WTC11 (cell line): ENCODE data around the gene AK8. TPM values are rescaled to one million over a fixed set of nuclear protein-coding genes. Genes with fewer than 3 reads are reported as not detected.

Experiments
- ATAC-seq: fragments of 200-7000 bp; cut with Tn5 transposase; 2 replicates; pipeline ENCODE4 v1.10.0; 2021; ENCODE audit warnings: mild to moderate bottlenecking, moderate library complexity
- CTCF ChIA-PET: fragments of 300-600 bp; sonication (Branson Sonifier 250); formaldehyde crosslinking; loops from one replicate; lab custom pipeline; 2021; ENCODE audit warnings: antibody characterized with exemption; lab: Charles Lee
- POLR2A ChIA-PET: fragments of 350-600 bp; sonication (Branson Sonifier 250); formaldehyde crosslinking; loops from one replicate; lab custom pipeline; 2021; ENCODE audit warnings: antibody characterized with exemption; lab: Charles Lee
- DNase-seq: peaks from one replicate; pipeline ENCODE4 v3.0.0; 2021; ENCODE audit warnings: low spot score
- H3K27ac Mint-ChIP-seq: 2 replicates; pipeline ENCODE4 v1.8.0; 2021; ENCODE audit warnings: mixed read lengths
- H3K27me3 Mint-ChIP-seq: 2 replicates; pipeline ENCODE4 v1.8.0; 2021; ENCODE audit warnings: low read depth, mild to moderate bottlenecking, moderate library complexity, mixed read lengths
- H3K36me3 Mint-ChIP-seq: 2 replicates; pipeline ENCODE4 v1.8.0; 2021; ENCODE audit warnings: mixed read lengths
- H3K4me1 Mint-ChIP-seq: 2 replicates; pipeline ENCODE4 v1.8.0; 2022; ENCODE audit warnings: mixed read lengths
- H3K4me3 Mint-ChIP-seq: 2 replicates; pipeline ENCODE4 v1.8.0; 2021; ENCODE audit warnings: mild to moderate bottlenecking, moderate library complexity, mixed read lengths
- H3K9me3 Mint-ChIP-seq: 2 replicates; pipeline ENCODE4 v1.8.0; 2021; ENCODE audit warnings: mixed read lengths
- ELF4 ChIP-seq: sonication (generic); formaldehyde crosslinking; IDR thresholded peaks from 2 replicates; pipeline ENCODE4 v1.8.1; 2022; ENCODE audit warnings: low read depth, mild to moderate bottlenecking, moderate library complexity, missing genetic modification reagents
- FOXK1 ChIP-seq: sonication (generic); formaldehyde crosslinking; IDR thresholded peaks from 2 replicates; pipeline ENCODE4 v1.8.0; 2022; ENCODE audit warnings: mild to moderate bottlenecking, moderate library complexity, missing genetic modification reagents
- FOXP1 ChIP-seq: sonication (generic); formaldehyde crosslinking; IDR thresholded peaks from 2 replicates; pipeline ENCODE4 v1.8.0; 2022; ENCODE audit warnings: missing genetic modification reagents, mild to moderate bottlenecking, moderate library complexity, borderline replicate concordance
- NR1H2 ChIP-seq: sonication (generic); formaldehyde crosslinking; IDR thresholded peaks from 2 replicates; pipeline ENCODE4 v1.9.0; 2021; ENCODE audit warnings: mild to moderate bottlenecking, moderate library complexity, missing genetic modification reagents
- NR3C1 ChIP-seq: sonication (generic); formaldehyde crosslinking; conservative IDR thresholded peaks from 2 replicates; pipeline ENCODE4 v1.8.1; 2023; ENCODE audit warnings: low read depth, mild to moderate bottlenecking, missing genetic modification reagents
- PREB ChIP-seq: sonication (generic); formaldehyde crosslinking; IDR thresholded peaks from 2 replicates; pipeline ENCODE4 v1.8.1; 2022; ENCODE audit warnings: mild to moderate bottlenecking, missing genetic modification reagents, moderate library complexity, borderline replicate concordance
- PRRX2 ChIP-seq: fragments of 250-450 bp; sonication (Bioruptor Pico); IDR thresholded peaks from 2 replicates; pipeline ENCODE4 v1.8.0; 2021; ENCODE audit warnings: mild to moderate bottlenecking
- SMAD3 ChIP-seq: sonication (generic); formaldehyde crosslinking; IDR thresholded peaks from 2 replicates; pipeline ENCODE4 v1.8.0; 2022; ENCODE audit warnings: missing genetic modification reagents, mild to moderate bottlenecking, borderline replicate concordance
- TEAD4 ChIP-seq: sonication (generic); formaldehyde crosslinking; IDR thresholded peaks from 2 replicates; pipeline ENCODE4 v1.8.0; 2022; ENCODE audit warnings: mild to moderate bottlenecking, missing genetic modification reagents
- USF2 ChIP-seq: sonication (generic); formaldehyde crosslinking; IDR thresholded peaks from 2 replicates; pipeline ENCODE4 v1.8.1; 2023; ENCODE audit warnings: mild to moderate bottlenecking, missing genetic modification reagents, moderate library complexity
- ZBTB43 ChIP-seq: sonication (generic); formaldehyde crosslinking; IDR thresholded peaks from 2 replicates; pipeline ENCODE4 v1.8.1; 2023; ENCODE audit warnings: mild to moderate bottlenecking, missing genetic modification reagents
- ZNF396 ChIP-seq: fragments of 250-450 bp; sonication (Bioruptor Pico); IDR thresholded peaks from 2 replicates; pipeline ENCODE4 v1.8.0; 2021; ENCODE audit warnings: mild to moderate bottlenecking, moderate library complexity, borderline replicate concordance
- ZNF423 ChIP-seq: fragments of 250-450 bp; sonication (Bioruptor Pico); IDR thresholded peaks from 2 replicates; pipeline ENCODE4 v2.1.2; 2022; ENCODE audit warnings: mild to moderate bottlenecking, moderate library complexity
- ZNF671 ChIP-seq: fragments of 250-450 bp; sonication (Bioruptor Pico); IDR thresholded peaks from 2 replicates; pipeline ENCODE4 v1.8.0; 2021; ENCODE audit warnings: mild to moderate bottlenecking
- total RNA-seq: library from RNA; stranded (reverse); gene quantifications from 3 replicates; pipeline ENCODE4 v1.2.3, GENCODE V29; 2021
- TF ChIP-seq, protein P1 (sequence below): sonication (generic); formaldehyde crosslinking; conservative IDR thresholded peaks from 2 replicates; pipeline ENCODE4 v1.8.1; 2023; ENCODE audit warnings: mild to moderate bottlenecking, low read depth, missing genetic modification reagents, moderate library complexity
- TF ChIP-seq, protein P2 (sequence below): sonication (generic); formaldehyde crosslinking; IDR thresholded peaks from 2 replicates; pipeline ENCODE4 v1.8.0; 2023; ENCODE audit warnings: missing genetic modification reagents, mild to moderate bottlenecking, borderline replicate concordance
- TF ChIP-seq, protein P3 (sequence below): sonication (generic); formaldehyde crosslinking; IDR thresholded peaks from 2 replicates; pipeline ENCODE4 v1.8.1; 2023; ENCODE audit warnings: mild to moderate bottlenecking, missing genetic modification reagents
- TF ChIP-seq, protein P4 (sequence below): fragments of 250-450 bp; sonication (Bioruptor Pico); IDR thresholded peaks from 2 replicates; pipeline ENCODE4 v1.9.0; 2021; ENCODE audit warnings: mild to moderate bottlenecking
- TF ChIP-seq, protein P5 (sequence below): sonication (generic); formaldehyde crosslinking; IDR thresholded peaks from 2 replicates; pipeline ENCODE4 v1.8.0; 2023; ENCODE audit warnings: missing genetic modification reagents

AK8 gene
- total RNA-seq, 1 experiment from 2014 or later: 0.48 TPM

DNA sequence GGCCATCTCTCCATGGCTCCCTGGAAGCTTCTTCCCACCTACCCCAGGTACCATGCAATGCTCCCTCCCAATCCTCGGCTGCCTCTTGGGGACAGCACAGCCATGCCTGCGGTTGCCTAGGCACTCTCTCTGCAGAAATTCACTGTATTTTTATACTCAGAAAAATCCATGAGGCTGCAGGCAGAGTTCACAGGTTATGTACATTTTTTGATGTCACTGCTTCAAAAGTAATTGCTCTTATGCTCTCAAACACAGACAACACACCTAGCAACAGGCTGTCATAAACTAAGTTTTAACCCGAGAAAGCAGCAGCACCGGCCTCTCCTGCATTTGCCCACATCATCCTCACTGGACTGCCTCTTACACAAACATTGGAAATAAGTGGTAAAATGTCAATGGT lies 102.4 kb downstream of the AK8 start (continued):
- TF ChIP-seq, protein P1, sequence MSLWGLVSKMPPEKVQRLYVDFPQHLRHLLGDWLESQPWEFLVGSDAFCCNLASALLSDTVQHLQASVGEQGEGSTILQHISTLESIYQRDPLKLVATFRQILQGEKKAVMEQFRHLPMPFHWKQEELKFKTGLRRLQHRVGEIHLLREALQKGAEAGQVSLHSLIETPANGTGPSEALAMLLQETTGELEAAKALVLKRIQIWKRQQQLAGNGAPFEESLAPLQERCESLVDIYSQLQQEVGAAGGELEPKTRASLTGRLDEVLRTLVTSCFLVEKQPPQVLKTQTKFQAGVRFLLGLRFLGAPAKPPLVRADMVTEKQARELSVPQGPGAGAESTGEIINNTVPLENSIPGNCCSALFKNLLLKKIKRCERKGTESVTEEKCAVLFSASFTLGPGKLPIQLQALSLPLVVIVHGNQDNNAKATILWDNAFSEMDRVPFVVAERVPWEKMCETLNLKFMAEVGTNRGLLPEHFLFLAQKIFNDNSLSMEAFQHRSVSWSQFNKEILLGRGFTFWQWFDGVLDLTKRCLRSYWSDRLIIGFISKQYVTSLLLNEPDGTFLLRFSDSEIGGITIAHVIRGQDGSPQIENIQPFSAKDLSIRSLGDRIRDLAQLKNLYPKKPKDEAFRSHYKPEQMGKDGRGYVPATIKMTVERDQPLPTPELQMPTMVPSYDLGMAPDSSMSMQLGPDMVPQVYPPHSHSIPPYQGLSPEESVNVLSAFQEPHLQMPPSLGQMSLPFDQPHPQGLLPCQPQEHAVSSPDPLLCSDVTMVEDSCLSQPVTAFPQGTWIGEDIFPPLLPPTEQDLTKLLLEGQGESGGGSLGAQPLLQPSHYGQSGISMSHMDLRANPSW (CRISPR knock-in tag): no peak
- TF ChIP-seq, protein P2, sequence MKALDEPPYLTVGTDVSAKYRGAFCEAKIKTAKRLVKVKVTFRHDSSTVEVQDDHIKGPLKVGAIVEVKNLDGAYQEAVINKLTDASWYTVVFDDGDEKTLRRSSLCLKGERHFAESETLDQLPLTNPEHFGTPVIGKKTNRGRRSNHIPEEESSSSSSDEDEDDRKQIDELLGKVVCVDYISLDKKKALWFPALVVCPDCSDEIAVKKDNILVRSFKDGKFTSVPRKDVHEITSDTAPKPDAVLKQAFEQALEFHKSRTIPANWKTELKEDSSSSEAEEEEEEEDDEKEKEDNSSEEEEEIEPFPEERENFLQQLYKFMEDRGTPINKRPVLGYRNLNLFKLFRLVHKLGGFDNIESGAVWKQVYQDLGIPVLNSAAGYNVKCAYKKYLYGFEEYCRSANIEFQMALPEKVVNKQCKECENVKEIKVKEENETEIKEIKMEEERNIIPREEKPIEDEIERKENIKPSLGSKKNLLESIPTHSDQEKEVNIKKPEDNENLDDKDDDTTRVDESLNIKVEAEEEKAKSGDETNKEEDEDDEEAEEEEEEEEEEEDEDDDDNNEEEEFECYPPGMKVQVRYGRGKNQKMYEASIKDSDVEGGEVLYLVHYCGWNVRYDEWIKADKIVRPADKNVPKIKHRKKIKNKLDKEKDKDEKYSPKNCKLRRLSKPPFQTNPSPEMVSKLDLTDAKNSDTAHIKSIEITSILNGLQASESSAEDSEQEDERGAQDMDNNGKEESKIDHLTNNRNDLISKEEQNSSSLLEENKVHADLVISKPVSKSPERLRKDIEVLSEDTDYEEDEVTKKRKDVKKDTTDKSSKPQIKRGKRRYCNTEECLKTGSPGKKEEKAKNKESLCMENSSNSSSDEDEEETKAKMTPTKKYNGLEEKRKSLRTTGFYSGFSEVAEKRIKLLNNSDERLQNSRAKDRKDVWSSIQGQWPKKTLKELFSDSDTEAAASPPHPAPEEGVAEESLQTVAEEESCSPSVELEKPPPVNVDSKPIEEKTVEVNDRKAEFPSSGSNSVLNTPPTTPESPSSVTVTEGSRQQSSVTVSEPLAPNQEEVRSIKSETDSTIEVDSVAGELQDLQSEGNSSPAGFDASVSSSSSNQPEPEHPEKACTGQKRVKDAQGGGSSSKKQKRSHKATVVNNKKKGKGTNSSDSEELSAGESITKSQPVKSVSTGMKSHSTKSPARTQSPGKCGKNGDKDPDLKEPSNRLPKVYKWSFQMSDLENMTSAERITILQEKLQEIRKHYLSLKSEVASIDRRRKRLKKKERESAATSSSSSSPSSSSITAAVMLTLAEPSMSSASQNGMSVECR (CRISPR knock-in tag): no peak
- no peak for TF ChIP-seq ZNF671 (CRISPR knock-in tag)
- no peak for TF ChIP-seq ZNF423 (CRISPR knock-in tag)
- no peak for TF ChIP-seq TEAD4
- no peak for TF ChIP-seq ELF4 (CRISPR knock-in tag)

GRCh38 chr9:132774886-132775285 lies 103.2 kb downstream of the AK8 start:
- Mint-ChIP-seq H3K4me1 (no peaks in the 10 kb centered on the region), H3K27me3 (peaks cover 28% of the 10 kb centered on the region), H3K4me3 (no peak overlapping the region), H3K27ac (no peak overlapping the region), H3K36me3 (peaks cover 13% of the 10 kb centered on the region), H3K9me3 (peaks cover 21% of the 10 kb centered on the region)
- DNase-seq (no peak), ATAC-seq (no peak)
- ChIA-PET CTCF (no interaction called here), POLR2A (no interaction called here)
- no peak for TF ChIP-seq PREB
- TF ChIP-seq FOXP1 (CRISPR knock-in tag): no peak
- no peak for TF ChIP-seq SMAD3
- no peak for TF ChIP-seq ZNF396
- TF ChIP-seq, protein P3, sequence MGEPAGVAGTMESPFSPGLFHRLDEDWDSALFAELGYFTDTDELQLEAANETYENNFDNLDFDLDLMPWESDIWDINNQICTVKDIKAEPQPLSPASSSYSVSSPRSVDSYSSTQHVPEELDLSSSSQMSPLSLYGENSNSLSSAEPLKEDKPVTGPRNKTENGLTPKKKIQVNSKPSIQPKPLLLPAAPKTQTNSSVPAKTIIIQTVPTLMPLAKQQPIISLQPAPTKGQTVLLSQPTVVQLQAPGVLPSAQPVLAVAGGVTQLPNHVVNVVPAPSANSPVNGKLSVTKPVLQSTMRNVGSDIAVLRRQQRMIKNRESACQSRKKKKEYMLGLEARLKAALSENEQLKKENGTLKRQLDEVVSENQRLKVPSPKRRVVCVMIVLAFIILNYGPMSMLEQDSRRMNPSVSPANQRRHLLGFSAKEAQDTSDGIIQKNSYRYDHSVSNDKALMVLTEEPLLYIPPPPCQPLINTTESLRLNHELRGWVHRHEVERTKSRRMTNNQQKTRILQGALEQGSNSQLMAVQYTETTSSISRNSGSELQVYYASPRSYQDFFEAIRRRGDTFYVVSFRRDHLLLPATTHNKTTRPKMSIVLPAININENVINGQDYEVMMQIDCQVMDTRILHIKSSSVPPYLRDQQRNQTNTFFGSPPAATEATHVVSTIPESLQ (CRISPR knock-in tag): no peak
- TF ChIP-seq PRRX2 (CRISPR knock-in tag): no peak
- TF ChIP-seq, protein P4, sequence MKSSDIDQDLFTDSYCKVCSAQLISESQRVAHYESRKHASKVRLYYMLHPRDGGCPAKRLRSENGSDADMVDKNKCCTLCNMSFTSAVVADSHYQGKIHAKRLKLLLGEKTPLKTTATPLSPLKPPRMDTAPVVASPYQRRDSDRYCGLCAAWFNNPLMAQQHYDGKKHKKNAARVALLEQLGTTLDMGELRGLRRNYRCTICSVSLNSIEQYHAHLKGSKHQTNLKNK (CRISPR knock-in tag): no peak

DNA sequence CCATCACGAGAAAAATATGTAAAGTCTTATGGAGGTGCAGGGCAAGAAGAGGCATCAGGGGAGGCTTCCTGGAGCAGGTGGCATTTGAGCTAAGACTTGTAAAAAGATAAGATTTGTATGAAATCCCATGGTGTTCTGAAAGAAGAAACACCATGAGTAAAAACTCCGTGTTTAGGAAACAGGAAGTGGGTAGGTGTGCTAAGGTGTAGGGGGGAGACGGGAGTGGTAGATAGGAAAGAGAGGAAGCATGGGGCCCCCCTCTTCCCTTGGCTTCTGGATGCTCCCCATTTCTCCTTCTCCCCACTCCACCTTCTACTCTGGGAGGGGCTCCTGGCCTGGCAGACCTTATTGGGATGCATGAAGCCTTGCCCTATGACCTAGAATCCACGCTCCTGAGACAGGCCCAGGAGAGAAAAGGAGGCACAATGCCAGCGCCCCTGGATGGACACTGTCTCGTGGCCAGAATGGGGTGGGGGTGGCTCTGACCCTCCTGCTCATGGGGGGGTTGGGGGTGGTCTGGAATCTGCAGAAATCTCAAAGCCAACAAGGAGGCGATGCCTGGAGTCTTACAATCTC lies 104.2 kb downstream of the AK8 start:
- no peak for ATAC-seq
- H3K27me3 Mint-ChIP-seq: peaks cover 28% of the 10 kb centered on the region
- no peak for TF ChIP-seq NR3C1 (CRISPR knock-in tag)
- TF ChIP-seq ZBTB43 (CRISPR knock-in tag): no peak
- no peak for TF ChIP-seq NR1H2 (CRISPR knock-in tag)
- TF ChIP-seq, protein P5, sequence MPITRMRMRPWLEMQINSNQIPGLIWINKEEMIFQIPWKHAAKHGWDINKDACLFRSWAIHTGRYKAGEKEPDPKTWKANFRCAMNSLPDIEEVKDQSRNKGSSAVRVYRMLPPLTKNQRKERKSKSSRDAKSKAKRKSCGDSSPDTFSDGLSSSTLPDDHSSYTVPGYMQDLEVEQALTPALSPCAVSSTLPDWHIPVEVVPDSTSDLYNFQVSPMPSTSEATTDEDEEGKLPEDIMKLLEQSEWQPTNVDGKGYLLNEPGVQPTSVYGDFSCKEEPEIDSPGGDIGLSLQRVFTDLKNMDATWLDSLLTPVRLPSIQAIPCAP (CRISPR knock-in tag): no peak
- no peak for TF ChIP-seq ZNF671 (CRISPR knock-in tag)
- no peak for TF ChIP-seq FOXP1 (CRISPR knock-in tag)
- no peak for TF ChIP-seq FOXK1 (CRISPR knock-in tag)
- TF ChIP-seq USF2 (CRISPR knock-in tag): no peak

More for the DNA sequence above, 104.2 kb downstream of the AK8 start:
- H3K9me3 Mint-ChIP-seq: peaks cover 21% of the 10 kb centered on the region
- H3K27ac Mint-ChIP-seq: no peak overlapping the region
- peaks cover 13% of the 10 kb centered on the region for H3K36me3 Mint-ChIP-seq
- CTCF ChIA-PET: no interaction called here
- H3K4me3 Mint-ChIP-seq: no peak overlapping the region
- DNase-seq: no peak
- POLR2A ChIA-PET: no interaction called here
- H3K4me1 Mint-ChIP-seq: no peaks in the 10 kb centered on the region
